Activated T-helper 17 cell treated with anti-CD3 and anti-CD28 coated beads, Interleukin-2, amount 50 U/mL, for 72 hours (primary cell): ENCODE results near the gene SPEN. TPM values are rescaled to one million over a fixed set of nuclear protein-coding genes. Genes with fewer than 3 reads are reported as not detected.

Experiments used
- ATAC-seq: fragments of 150-1000 bp; cut with Tn5 transposase; replicated peaks from 2 replicates; pipeline ENCODE4 v1.10.0; 2021; ENCODE audit warnings: mild to moderate bottlenecking, moderate library complexity
- H3K27ac Mint-ChIP-seq: one replicate; pipeline ENCODE4 v1.8.0; 2022; ENCODE audit warnings: mixed read lengths
- H3K27me3 Mint-ChIP-seq: one replicate; pipeline ENCODE4 v1.8.0; 2022; ENCODE audit warnings: mixed read lengths
- H3K36me3 Mint-ChIP-seq: one replicate; pipeline ENCODE4 v1.8.0; 2022; ENCODE audit warnings: low read depth, mild to moderate bottlenecking, mixed read lengths
- H3K4me1 Mint-ChIP-seq: one replicate; pipeline ENCODE4 v1.8.0; 2022; ENCODE audit warnings: mixed read lengths
- H3K4me3 Mint-ChIP-seq: one replicate; pipeline ENCODE4 v1.8.0; 2022; ENCODE audit warnings: mild to moderate bottlenecking, mixed read lengths
- H3K9me3 Mint-ChIP-seq: one replicate; pipeline ENCODE4 v1.8.0; 2022; ENCODE audit warnings: mixed read lengths
- total RNA-seq, 2 donors: library from RNA; stranded (reverse); gene quantifications; one replicate each; pipeline ENCODE4 v1.2.3, GENCODE V29; 2022

The SPEN gene
- total RNA-seq, 2 donors from 2014 or later: 48.9 to 66.7 TPM

GRCh38 chr1:15858672-15859372 lies 11.3 kb downstream of the SPEN start:
- no peak for ATAC-seq
- Mint-ChIP-seq H3K36me3 (peaks cover 12% of the 10 kb centered on the region), H3K4me3 (no peak overlapping the region), H3K27me3 (no peaks in the 10 kb centered on the region), H3K27ac (no peak overlapping the region), H3K4me1 (peaks cover 9% of the 10 kb centered on the region), H3K9me3 (no peaks in the 10 kb centered on the region)

GRCh38 chr1:15863156-15863901 lies 15.8 kb downstream of the SPEN start:
- no peak for ATAC-seq
- no peak overlapping the region for H3K4me3 Mint-ChIP-seq
- peaks cover 19% of the 10 kb centered on the region for H3K4me1 Mint-ChIP-seq
- H3K27me3 Mint-ChIP-seq: no peaks in the 10 kb centered on the region
- peaks cover 5% of the 10 kb centered on the region for H3K36me3 Mint-ChIP-seq
- no peaks in the 10 kb centered on the region for H3K9me3 Mint-ChIP-seq
- no peak overlapping the region for H3K27ac Mint-ChIP-seq

GRCh38 chr1:15866721-15867201 lies 19.3 kb downstream of the SPEN start:
- H3K27me3 Mint-ChIP-seq: no peaks in the 10 kb centered on the region
- ATAC-seq: no peak
- no peaks in the 10 kb centered on the region for H3K9me3 Mint-ChIP-seq
- peaks cover 30% of the 10 kb centered on the region for H3K4me1 Mint-ChIP-seq
- H3K27ac Mint-ChIP-seq: no peak overlapping the region
- H3K36me3 Mint-ChIP-seq: peaks cover 15% of the 10 kb centered on the region
- H3K4me3 Mint-ChIP-seq: no peak overlapping the region

GRCh38 chr1:15867288-15867687 lies 19.8 kb downstream of the SPEN start:
- H3K27me3 Mint-ChIP-seq: no peaks in the 10 kb centered on the region
- H3K9me3 Mint-ChIP-seq: no peaks in the 10 kb centered on the region
- no peak overlapping the region for H3K4me3 Mint-ChIP-seq
- H3K27ac Mint-ChIP-seq: no peak overlapping the region
- H3K4me1 Mint-ChIP-seq: peaks cover 30% of the 10 kb centered on the region
- no peak for ATAC-seq
- H3K36me3 Mint-ChIP-seq: peaks cover 20% of the 10 kb centered on the region

GRCh38 chr1:15869413-15869812 lies 21.9 kb downstream of the SPEN start:
- Mint-ChIP-seq H3K27me3 (no peaks in the 10 kb centered on the region), H3K4me1 (peaks cover 30% of the 10 kb centered on the region), H3K9me3 (no peaks in the 10 kb centered on the region), H3K27ac (no peak overlapping the region), H3K4me3 (no peak overlapping the region), H3K36me3 (peaks cover 41% of the 10 kb centered on the region)
- no peak for ATAC-seq

GRCh38 chr1:15870421-15870820 lies 22.9 kb downstream of the SPEN start:
- Mint-ChIP-seq H3K27me3 (no peaks in the 10 kb centered on the region), H3K9me3 (no peaks in the 10 kb centered on the region), H3K4me1 (peaks cover 30% of the 10 kb centered on the region), H3K36me3 (peaks cover 51% of the 10 kb centered on the region), H3K27ac (peak overlapping the region; percentile 44), H3K4me3 (peak overlapping the region; percentile 34)
- peak; percentile 46 for ATAC-seq

- peaks cover 29% of the 10 kb centered on the region for H3K4me1 Mint-ChIP-seq
- H3K27me3 Mint-ChIP-seq: no peaks in the 10 kb centered on the region
- ATAC-seq: no peak
- H3K36me3 Mint-ChIP-seq: peaks cover 82% of the 10 kb centered on the region
- H3K4me3 Mint-ChIP-seq: no peak overlapping the region
- no peaks in the 10 kb centered on the region for H3K9me3 Mint-ChIP-seq
- peak overlapping the region; percentile 41 for H3K27ac Mint-ChIP-seq
Observed at GRCh38 chr1:15874471-15874870, 27.0 kb downstream of the SPEN start.

GRCh38 chr1:15876357-15877055 lies 29.0 kb downstream of the SPEN start:
- no peaks in the 10 kb centered on the region for H3K9me3 Mint-ChIP-seq
- H3K36me3 Mint-ChIP-seq: peaks cover 92% of the 10 kb centered on the region
- no peak for ATAC-seq
- peaks cover 26% of the 10 kb centered on the region for H3K4me1 Mint-ChIP-seq
- peak overlapping the region; percentile 76 for H3K27ac Mint-ChIP-seq
- no peaks in the 10 kb centered on the region for H3K27me3 Mint-ChIP-seq
- no peak overlapping the region for H3K4me3 Mint-ChIP-seq

GRCh38 chr1:15881961-15882360 lies 34.5 kb downstream of the SPEN start:
- H3K27ac Mint-ChIP-seq: peak overlapping the region; percentile 59

GRCh38 chr1:15882665-15883064 lies 35.2 kb downstream of the SPEN start:
- peaks cover 25% of the 10 kb centered on the region for H3K4me1 Mint-ChIP-seq
- ATAC-seq: peak; percentile 45
- H3K27ac Mint-ChIP-seq: peak overlapping the region; percentile 54
- no peaks in the 10 kb centered on the region for H3K27me3 Mint-ChIP-seq
- no peaks in the 10 kb centered on the region for H3K9me3 Mint-ChIP-seq
- H3K4me3 Mint-ChIP-seq: no peak overlapping the region
- peaks cover 88% of the 10 kb centered on the region for H3K36me3 Mint-ChIP-seq

More at GRCh38 chr1:15881961-15882360, 34.5 kb downstream of the SPEN start:
- Mint-ChIP-seq H3K9me3 (no peaks in the 10 kb centered on the region), H3K4me3 (no peak overlapping the region), H3K4me1 (peaks cover 25% of the 10 kb centered on the region), H3K36me3 (peaks cover 84% of the 10 kb centered on the region), H3K27me3 (no peaks in the 10 kb centered on the region)
- no peak for ATAC-seq

GRCh38 chr1:15883326-15883725 lies 35.8 kb downstream of the SPEN start:
- H3K4me3 Mint-ChIP-seq: no peak overlapping the region
- H3K27ac Mint-ChIP-seq: peak overlapping the region; percentile 54
- peaks cover 25% of the 10 kb centered on the region for H3K4me1 Mint-ChIP-seq
- ATAC-seq: no peak
- H3K36me3 Mint-ChIP-seq: peaks cover 82% of the 10 kb centered on the region
- no peaks in the 10 kb centered on the region for H3K27me3 Mint-ChIP-seq
- H3K9me3 Mint-ChIP-seq: no peaks in the 10 kb centered on the region

- Mint-ChIP-seq H3K27ac (no peak overlapping the region), H3K4me3 (no peak overlapping the region), H3K27me3 (no peaks in the 10 kb centered on the region), H3K4me1 (peaks cover 21% of the 10 kb centered on the region), H3K36me3 (peaks cover 82% of the 10 kb centered on the region), H3K9me3 (no peaks in the 10 kb centered on the region)
- ATAC-seq: no peak
Observed at GRCh38 chr1:15884477-15884876, 37.0 kb downstream of the SPEN start.

- Mint-ChIP-seq H3K36me3 (peaks cover 82% of the 10 kb centered on the region), H3K4me3 (no peak overlapping the region), H3K4me1 (peaks cover 21% of the 10 kb centered on the region), H3K27ac (peak overlapping the region; percentile 30), H3K27me3 (no peaks in the 10 kb centered on the region), H3K9me3 (no peaks in the 10 kb centered on the region)
- ATAC-seq: no peak
Observed at GRCh38 chr1:15885269-15885668, 37.8 kb downstream of the SPEN start.

- H3K27ac Mint-ChIP-seq: peak overlapping the region; percentile 30
- no peak for ATAC-seq
- peak overlapping the region; percentile 17 for H3K4me3 Mint-ChIP-seq
- H3K27me3 Mint-ChIP-seq: no peaks in the 10 kb centered on the region
- H3K9me3 Mint-ChIP-seq: no peaks in the 10 kb centered on the region
- peaks cover 20% of the 10 kb centered on the region for H3K4me1 Mint-ChIP-seq
- H3K36me3 Mint-ChIP-seq: peaks cover 82% of the 10 kb centered on the region
Observed at GRCh38 chr1:15885701-15886610, 38.4 kb downstream of the SPEN start.
